GM18868 (cell line): ENCODE measurements around the gene ZDHHC7.
"Not testable (repeated sequence)": the region's sequence is repeated elsewhere in the genome, so short reads cannot be mapped to it uniquely, and the experiment has no call there.

Experiments used
- ATAC-seq: cut with Tn5 transposase; IDR thresholded peaks from one replicate; pipeline ENCODE4 v1.9.1; 2021; ENCODE audit warnings: mild to moderate bottlenecking, moderate library complexity; ENCODE audit not compliant: unreplicated experiment

ZDHHC7 gene

GRCh38 chr16:85045077-85045476, 33.7 kb upstream of the ZDHHC7 start:
- ATAC-seq, result no peak

DNA sequence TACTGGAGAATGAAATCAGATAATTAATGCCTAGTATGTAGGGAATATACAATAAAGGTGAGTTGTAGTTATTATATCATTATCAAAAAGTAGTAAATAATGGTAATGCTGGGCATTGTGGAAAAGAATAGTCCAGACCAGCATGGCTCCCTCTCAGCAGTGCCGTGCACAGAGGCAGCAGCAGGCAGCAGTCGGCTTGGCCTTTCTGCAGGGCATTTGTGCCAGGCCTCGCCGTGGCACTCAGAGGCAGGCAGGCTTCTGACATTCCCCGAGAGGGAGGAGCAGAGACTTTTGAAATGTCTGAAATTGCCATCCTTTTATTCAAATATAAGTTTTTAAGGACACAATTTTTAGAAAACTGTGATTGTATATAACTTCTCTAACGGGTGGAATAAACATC, 31.3 kb upstream of the ZDHHC7 start:
- ATAC-seq, result no peak

- no peak for ATAC-seq
Observed at GRCh38 chr16:85042167-85042526, 30.8 kb upstream of the ZDHHC7 start.

DNA sequence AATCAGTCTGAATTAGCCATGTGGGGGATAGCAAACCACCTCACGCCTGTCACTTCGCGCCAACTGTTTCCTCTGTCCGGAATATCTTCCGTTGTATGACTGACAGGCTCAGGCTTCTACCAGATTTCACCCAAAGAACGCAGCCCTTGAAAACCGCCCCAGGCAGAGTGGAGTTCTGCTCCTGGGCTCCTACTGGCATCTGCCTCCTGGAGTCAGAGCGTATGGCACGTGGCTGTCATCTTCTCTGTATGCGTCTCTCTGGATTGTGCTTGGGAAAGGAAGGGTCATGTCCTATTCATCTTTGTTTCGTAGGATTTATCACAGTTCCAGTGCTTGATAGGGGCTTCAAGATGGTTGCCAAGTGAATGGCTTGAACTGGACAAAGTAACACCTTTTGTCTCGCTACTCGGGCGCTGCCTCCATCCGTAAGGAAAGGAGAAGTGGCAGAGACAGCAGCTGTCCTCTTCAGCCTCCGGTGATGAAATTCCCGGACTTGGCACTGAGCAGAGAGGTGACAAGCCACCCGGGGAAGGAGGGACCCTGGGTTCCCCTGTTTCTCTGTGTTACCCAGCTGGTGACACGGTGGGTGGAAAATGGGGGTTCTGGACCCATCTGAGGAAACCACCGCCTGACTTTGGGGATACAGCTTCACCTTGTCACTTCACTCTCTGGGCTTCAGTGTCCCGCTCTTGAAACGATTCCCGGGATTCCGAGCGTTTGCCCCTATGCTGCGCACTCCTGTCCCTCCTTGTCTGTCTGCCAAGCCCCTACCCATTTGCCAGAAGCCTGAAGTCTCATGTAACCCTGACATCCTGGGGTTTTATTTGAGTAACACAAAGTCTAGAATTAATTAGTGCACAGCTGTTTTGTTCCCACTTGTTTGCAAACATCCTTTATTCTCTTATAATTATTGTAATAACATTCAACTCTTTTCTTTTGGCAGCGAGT, 30.2 kb upstream of the ZDHHC7 start:
- ATAC-seq, result no peak

- ATAC-seq, result no peak
Observed at GRCh38 chr16:85040685-85041084, 29.4 kb upstream of the ZDHHC7 start.

DNA sequence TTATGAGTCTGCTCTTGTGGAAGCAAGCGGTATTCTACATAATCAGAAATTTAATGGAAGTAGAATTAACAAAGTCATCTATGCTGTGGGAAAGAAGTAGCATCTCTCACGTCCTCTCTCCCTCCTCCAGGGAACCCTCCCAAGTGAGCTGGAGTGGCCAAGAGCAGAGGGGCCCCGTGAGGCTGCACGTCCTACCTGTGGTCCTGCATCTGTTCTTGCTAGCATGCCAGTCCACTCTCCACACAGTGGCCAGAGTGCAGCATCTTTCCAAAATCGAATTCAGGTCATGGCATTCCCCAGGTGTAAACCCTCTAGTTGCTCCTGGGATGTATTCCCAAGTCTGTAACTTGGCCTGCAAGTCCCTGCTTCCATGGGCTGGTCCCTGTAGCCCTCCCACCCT, 26.4 kb upstream of the ZDHHC7 start:
- ATAC-seq, result no peak

- no peak for ATAC-seq
Observed at GRCh38 chr16:85037050-85037410, 25.7 kb upstream of the ZDHHC7 start.

- no peak for ATAC-seq
Observed at GRCh38 chr16:85036236-85037049, 25.1 kb upstream of the ZDHHC7 start.

DNA sequence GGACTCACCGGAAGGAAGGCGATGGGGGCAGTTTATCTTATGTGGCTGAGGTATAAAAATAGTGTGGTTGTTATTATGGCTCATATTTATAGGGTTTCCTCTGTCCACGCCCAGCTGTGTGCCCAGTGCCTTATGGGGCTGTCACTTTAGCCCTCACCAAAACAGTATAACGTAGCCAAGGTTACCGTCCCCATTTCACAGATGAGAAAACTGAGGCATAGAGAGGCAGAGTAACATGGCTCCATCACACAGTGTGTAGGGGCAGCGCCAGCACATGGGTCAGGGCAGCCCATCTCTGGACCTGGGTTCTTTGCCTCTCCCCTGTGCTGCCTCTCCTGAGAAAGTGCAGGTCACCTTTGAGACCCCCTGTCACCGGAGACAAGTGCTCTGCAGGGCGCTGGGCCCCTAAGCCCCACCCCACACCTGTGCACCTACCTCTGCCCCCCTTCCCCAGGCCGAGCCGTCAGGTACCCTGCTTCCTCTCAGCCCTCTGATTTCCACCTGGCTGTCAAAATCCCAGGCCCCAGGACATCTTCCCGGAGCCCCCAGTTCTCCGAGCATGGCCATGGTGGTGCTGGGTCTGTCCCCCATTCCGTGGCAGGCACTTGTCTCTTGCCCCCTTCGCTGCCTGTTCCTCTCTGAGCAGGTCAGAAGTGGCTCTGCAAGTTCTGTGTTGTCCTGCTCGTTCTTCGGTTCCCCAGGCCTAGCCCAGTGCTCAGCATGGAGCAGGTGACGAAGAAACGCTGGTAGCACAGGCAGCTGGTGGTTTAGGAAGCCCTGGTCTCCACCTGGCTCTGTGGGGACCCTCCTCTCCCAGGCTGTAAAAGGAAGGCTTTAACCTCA, 23.5 kb upstream of the ZDHHC7 start:
- ATAC-seq, result no peak

DNA sequence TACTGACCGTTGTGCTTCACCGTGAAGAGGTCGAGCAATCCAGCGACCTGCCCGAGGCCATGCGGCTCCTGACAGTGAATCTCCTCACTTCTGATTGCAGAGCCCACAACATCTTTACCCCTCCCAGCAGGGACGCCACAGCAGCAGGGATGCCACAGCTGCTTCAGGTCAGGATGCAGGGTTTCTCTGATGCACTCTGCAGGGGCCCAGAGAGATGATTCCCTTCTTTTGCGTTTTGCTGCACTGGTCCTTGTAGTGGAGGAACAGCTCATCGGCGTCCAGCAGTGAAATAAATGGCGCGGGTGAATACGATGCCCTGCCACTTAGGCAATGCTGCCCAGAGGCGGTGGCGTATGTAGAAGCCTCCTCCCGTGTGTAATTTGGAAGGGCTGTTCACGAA, 21.8 kb upstream of the ZDHHC7 start:
- no peak for ATAC-seq

DNA sequence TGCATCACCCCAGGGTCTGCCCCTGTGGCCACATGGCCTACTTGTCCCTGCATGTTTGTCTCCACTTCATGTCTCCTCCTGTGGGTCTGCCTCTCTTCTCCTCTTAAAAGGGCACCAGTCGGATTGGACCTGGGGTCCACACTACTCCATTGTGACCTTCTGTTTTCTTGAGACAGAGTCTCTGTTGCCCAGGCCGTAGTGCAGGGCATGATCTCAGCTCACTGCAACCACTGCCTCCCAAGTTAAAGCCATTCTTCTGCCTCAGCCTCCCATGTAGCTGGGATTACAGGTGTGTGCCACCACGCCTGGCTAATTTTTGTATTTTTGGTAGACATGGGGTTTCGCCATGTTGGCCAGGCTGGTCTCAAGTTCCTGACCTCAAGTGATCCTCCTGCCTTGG, 20.9 kb upstream of the ZDHHC7 start:
- not testable (repeated sequence) for ATAC-seq

DNA sequence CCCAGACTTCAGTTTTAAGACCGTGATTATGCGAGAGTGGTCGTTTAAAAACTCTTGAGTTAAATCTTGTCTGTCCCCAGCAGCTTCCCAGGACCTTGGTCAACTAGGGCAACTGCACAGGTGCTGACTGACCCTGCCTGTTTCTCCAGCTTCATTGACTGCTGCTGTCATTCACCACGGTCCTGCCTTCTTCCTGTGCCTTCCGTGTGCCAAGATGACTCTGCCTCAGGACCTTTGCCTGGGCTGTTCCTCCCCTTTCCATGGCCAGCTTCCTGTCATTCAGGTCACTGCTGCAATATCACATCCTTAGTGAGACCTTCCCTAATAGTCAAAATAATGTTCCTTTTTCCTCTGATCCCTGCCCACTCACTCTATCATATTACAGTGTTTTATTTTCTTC, 20.1 kb upstream of the ZDHHC7 start:
- ATAC-seq, result no peak

DNA sequence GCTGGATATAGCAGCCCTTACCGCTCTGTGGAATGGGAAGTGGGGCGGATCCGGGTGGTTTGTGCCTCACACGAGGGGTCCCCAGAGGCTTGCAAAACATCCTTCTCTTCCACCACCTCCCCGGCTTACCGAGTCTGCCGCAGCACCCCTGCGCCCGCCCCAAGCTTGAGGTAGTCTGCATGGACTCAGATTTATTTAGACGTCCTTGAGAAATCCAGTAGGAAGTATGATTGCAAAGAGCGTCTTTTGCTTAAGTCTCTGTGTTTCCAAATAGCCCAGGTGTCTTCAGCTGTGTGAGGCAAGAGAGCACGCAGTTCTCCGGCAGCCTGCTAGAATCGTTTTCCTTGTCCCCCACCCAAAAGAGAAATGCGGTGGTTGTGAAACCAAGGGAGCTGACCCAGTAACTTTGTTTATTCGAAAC, 18.7 kb upstream of the ZDHHC7 start:
- ATAC-seq, result no peak

GRCh38 chr16:85029408-85029784, 18.1 kb upstream of the ZDHHC7 start:
- peak; percentile 35 for ATAC-seq

GRCh38 chr16:85028685-85029407, 17.5 kb upstream of the ZDHHC7 start:
- ATAC-seq, result no peak

GRCh38 chr16:85027958-85028684, 16.8 kb upstream of the ZDHHC7 start:
- ATAC-seq, result peak; percentile 4

- peak; percentile 80 for ATAC-seq
Observed at GRCh38 chr16:85027349-85027957, 16.1 kb upstream of the ZDHHC7 start, which contains the start of gene KIAA0513. TSS of gene KIAA0513 (plus strand) at chr16:85027795. CDS start at chr16:85067072, 39,277 bp downstream.

DNA sequence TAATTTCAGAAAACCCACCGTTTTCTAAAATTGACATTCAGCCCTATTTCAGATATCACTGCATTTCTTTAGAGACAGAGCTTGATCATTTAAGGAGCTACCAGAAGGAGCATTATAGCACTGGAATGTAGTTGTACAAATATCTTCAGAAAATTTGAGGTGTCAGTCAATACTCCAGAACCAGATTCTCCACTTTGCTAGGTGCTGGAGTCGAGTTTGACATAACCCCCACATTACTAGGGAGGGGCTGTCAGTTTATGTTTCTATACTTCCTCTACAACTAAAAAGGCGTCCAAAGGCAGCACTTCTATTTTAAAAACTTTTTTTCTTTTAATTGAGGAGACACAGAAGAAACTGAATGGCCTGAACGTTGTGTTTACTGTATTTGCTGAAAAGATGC, 15.4 kb upstream of the ZDHHC7 start:
- ATAC-seq, result no peak
